WI38 (cell line): ENCODE data around the gene TNFRSF4.
"Not testable (repeated sequence)": the region's sequence is repeated elsewhere in the genome, so short reads cannot be mapped to it uniquely, and the experiment has no call there.

Experiments
- H3K4me3 ChIP-seq: 2 replicates; pipeline ENCODE4 v1.5.1; 2011; ENCODE audit warnings: low read depth, mild to moderate bottlenecking, control low read depth, low read length
- TF ChIP-seq, protein P1 (sequence below): IDR thresholded peaks from 2 replicates; pipeline ENCODE4 v1.5.1; 2012; ENCODE audit warnings: low read depth, mild to moderate bottlenecking, control low read depth, low read length

The TNFRSF4 gene

DNA sequence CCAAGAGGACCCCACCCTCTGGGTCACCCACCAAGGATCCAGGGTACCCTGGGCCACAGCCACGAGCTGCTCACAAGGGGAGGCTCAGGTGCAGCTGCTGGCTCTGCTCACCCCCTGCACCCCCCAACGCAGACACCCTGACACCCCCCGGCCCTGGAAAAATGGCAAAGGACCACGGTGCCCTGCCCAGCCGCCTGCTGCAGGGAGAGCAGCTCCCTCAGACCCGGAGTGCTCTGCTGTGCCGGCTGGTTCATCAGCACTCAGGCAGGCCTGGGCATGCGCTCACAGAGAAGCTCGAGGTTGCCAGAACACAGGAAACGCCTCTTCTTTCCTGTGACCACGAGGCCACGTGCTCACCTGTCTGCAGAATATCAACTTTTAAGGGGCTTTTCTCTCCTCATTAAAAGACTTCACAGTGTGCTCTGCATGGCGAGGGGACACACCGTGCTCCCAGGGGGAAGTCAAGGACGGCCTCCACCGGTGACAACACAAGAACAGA is 36.9 kb upstream of the TNFRSF4 start:
- no peak overlapping the region for H3K4me3 ChIP-seq
- TF ChIP-seq, protein P1, sequence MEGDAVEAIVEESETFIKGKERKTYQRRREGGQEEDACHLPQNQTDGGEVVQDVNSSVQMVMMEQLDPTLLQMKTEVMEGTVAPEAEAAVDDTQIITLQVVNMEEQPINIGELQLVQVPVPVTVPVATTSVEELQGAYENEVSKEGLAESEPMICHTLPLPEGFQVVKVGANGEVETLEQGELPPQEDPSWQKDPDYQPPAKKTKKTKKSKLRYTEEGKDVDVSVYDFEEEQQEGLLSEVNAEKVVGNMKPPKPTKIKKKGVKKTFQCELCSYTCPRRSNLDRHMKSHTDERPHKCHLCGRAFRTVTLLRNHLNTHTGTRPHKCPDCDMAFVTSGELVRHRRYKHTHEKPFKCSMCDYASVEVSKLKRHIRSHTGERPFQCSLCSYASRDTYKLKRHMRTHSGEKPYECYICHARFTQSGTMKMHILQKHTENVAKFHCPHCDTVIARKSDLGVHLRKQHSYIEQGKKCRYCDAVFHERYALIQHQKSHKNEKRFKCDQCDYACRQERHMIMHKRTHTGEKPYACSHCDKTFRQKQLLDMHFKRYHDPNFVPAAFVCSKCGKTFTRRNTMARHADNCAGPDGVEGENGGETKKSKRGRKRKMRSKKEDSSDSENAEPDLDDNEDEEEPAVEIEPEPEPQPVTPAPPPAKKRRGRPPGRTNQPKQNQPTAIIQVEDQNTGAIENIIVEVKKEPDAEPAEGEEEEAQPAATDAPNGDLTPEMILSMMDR = no peak

- H3K4me3 ChIP-seq = not testable (repeated sequence)
These were observed 34.3 kb upstream of the TNFRSF4 start for GRCh38 chr1:1248009-1248913.

- H3K4me3 ChIP-seq = no peak overlapping the region
- TF ChIP-seq, protein P1 = no peak
These were observed 33.5 kb upstream of the TNFRSF4 start for GRCh38 chr1:1247341-1247913.

DNA sequence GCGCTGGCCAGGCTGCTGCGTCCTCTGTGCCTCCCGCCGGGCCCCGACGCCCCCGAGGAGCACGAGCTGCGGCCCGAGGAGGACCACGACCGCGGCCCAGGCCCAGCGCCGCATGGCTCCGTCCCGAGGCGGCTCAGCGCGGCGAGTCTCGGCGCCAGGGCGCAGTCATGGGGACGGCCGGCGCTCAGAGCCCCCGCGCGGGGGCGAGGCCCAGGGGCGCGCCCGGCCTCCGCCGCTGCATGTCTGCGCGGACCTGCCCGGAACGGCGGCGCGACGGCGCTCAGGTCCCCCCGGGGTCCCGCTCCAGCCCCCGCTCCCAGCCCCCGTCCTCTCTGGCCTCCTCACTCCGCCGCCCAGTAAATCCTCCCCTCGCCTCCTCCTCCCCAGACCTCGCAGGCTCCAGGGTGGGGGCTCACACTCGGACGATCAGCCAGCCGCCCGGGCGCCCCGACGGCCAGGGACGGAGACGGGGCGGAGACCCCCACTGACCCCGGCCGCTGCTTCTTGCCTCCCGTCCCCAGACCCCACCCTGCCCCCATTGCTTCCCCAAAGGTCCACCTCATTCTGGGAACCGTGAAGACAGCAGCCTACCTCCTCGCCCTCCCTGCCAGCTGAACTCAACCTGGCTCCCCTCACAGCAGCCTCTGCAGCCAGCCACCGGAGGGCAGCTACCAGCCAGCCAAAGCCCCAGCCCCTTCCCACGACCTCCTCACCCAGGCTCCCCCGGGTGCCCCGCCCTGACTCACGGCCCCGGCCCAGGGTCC is 32.8 kb upstream of the TNFRSF4 start, which contains the start of gene C1QTNF12:
TSS of gene C1QTNF12 (minus strand) at position 146 of the 764 bp plus-strand sequence. CDS start at position 114, 32 bp downstream.
- TF ChIP-seq, protein P1 = no peak

DNA sequence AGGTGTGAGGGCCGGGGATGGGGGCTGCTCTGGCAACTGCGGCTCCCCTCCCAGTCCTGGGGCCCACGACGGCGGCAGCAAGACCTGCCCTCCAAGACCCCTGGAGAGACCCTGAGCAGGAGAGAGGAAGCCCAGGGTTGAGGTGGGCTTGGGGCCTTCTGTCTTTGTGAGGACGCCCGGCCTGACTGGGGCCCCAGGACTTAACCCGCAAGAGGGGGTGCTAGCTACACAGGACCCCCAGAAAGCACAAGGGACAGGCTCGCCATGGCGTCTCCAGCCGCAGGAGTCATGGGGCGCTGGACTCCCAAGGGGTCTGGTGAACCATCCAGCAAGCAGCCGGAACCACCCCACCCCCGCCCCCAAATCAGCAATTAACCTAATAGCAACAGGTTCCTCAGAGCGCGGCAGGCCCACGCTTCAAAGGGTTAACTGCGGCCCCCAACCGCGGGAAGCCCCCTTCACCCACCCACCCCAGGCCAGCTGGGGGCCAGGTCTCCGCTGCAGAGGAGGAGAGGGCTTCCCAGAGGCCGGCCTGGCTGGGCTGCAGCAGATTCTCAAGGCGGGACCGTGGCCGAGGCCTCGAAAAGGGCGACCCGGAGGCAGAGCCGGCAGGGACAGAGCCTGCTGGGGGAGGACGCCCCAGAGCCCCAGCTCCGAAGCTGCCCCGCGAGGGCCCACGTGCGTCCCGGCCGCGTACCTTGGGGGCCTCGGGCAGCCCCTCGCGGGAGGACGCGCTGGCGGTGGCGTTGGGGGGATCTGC is 32.0 kb upstream of the TNFRSF4 start:
- H3K4me3 ChIP-seq = no peak overlapping the region
- TF ChIP-seq, protein P1 = no peak

More for the DNA sequence above, 32.8 kb upstream of the TNFRSF4 start, which contains the start of gene C1QTNF12:
- no peak within 1 kb of the TSS for H3K4me3 ChIP-seq

DNA sequence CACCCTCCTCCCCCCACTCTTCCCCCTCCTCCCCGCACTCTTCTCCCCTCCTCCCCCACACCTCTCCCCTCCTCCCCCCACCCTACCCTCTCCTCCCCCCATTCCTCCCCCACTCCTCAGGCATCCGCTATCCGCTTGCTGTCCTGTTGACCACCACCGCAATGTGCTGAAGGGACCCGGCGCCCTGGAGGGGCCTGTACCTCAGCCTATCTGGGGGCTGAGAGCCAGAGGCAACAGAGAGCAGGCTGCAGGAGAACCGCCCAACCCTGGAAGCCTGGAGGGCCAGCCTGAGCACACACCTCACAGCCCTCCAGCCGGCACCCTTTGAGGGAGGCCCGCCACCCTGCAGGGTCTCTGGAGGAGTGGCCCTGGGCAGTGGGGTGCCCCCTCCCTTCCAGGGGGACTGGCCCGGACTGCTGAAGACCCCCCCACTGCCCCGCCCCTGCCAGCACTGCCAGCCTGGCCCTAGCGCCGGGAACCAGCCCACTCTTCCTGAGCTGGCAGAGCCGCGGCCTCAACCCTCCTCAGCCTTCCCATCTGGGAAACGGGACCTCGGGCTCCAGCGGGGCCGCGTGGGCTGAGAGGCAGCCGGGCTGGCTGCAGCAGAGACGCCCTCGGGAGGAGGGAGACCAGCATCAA is 31.3 kb upstream of the TNFRSF4 start:
- H3K4me3 ChIP-seq = no peak overlapping the region
- TF ChIP-seq, protein P1 = no peak
